Activated CD4-positive, CD25-positive, alpha-beta regulatory T cell treated with anti-CD3 and anti-CD28 coated beads, Interleukin-2, amount 50 U/mL, for 16 hours (primary cell): ENCODE data around the gene SNX30.

ENCODE experiments used
- DNase-seq: peaks from one replicate; pipeline ENCODE4 v3.0.0-alpha.2; 2020; ENCODE audit warnings: low read depth, low spot score

Gene SNX30

GRCh38 chr9:112884721-112885120 lies 134.2 kb downstream of the SNX30 start:
- no peak for DNase-seq

GRCh38 chr9:112885324-112885723 lies 134.8 kb downstream of the SNX30 start:
- no peak for DNase-seq

GRCh38 chr9:112886351-112886750 lies 135.8 kb downstream of the SNX30 start:
- DNase-seq = no peak

- no peak for DNase-seq
Measured at GRCh38 chr9:112887381-112887780, 136.8 kb downstream of the SNX30 start.

- no peak for DNase-seq
Measured at GRCh38 chr9:112890106-112891081, 139.8 kb downstream of the SNX30 start, which contains the start of gene SLC46A2. Gene SLC46A2 (minus strand): TSS chr9:112890876. CDS start chr9:112890681, 195 bp downstream.

- no peak for DNase-seq
Measured at GRCh38 chr9:112891521-112891920, 141.0 kb downstream of the SNX30 start.

- no peak for DNase-seq
Measured at GRCh38 chr9:112892981-112893380, 142.4 kb downstream of the SNX30 start.

GRCh38 chr9:112894041-112894440 lies 143.5 kb downstream of the SNX30 start:
- no peak for DNase-seq

- no peak for DNase-seq
Measured at GRCh38 chr9:112894699-112895098, 144.1 kb downstream of the SNX30 start.

- no peak for DNase-seq
Measured at GRCh38 chr9:112896131-112896530, 145.6 kb downstream of the SNX30 start.

GRCh38 chr9:112898872-112899311 lies 148.3 kb downstream of the SNX30 start:
- no peak for DNase-seq

- DNase-seq = no peak
Measured at GRCh38 chr9:112900488-112900887, 149.9 kb downstream of the SNX30 start.

- no peak for DNase-seq
Measured at GRCh38 chr9:112900901-112901300, 150.3 kb downstream of the SNX30 start.

- DNase-seq = no peak
Measured at GRCh38 chr9:112905084-112905483, 154.5 kb downstream of the SNX30 start.

- DNase-seq = no peak
Measured at GRCh38 chr9:112911736-112912135, 161.2 kb downstream of the SNX30 start.

GRCh38 chr9:112912636-112913035 lies 162.1 kb downstream of the SNX30 start:
- DNase-seq = no peak

- no peak for DNase-seq
Measured at GRCh38 chr9:112913326-112913725, 162.8 kb downstream of the SNX30 start.

- DNase-seq = no peak
Measured at GRCh38 chr9:112914524-112914923, 164.0 kb downstream of the SNX30 start.

GRCh38 chr9:112917047-112917986 lies 166.8 kb downstream of the SNX30 start:
- no peak for DNase-seq

- DNase-seq = no peak
Measured at GRCh38 chr9:112917987-112918362, 167.4 kb downstream of the SNX30 start.

GRCh38 chr9:112921549-112921948 lies 171.0 kb downstream of the SNX30 start:
- no peak for DNase-seq
